HL-60 (cell line): ENCODE results near the gene RPL19.

Source experiments
- GABPA ChIP-seq: IDR thresholded peaks from 2 replicates; pipeline ENCODE4 v1.6.1; 2012; ENCODE audit warnings: low read depth
- POLR2AphosphoS5 ChIP-seq: IDR thresholded peaks from 2 replicates; pipeline ENCODE4 v1.6.1; 2012; ENCODE audit warnings: low read depth
- TF ChIP-seq, protein P1 (sequence below): IDR thresholded peaks from one replicate; pipeline ENCODE4 v1.5.1; 2011; ENCODE audit warnings: low read length, control low read depth, inconsistent platforms; ENCODE audit not compliant: insufficient read depth

DNA sequence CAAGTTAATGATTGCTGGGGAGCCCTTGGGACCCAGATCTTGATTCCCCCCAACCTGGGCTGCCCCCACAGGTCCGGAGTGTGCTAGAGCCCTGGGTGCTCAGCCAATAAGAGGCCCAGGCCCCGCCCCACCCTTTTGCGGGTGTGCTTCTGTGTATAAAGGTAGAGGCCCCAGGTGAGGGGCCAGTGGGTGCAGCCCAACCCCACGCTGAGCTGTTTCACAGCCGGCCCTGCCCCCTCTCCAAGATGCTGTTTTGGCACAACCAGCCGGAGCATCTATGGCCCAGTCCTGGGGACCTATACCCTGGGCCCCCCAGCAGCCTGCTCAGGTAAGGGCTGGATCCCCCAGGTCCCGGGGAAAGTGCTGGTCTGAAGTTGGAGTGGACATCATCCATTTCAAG, 37.5 kb downstream of the RPL19 start:
- TF ChIP-seq, protein P1, sequence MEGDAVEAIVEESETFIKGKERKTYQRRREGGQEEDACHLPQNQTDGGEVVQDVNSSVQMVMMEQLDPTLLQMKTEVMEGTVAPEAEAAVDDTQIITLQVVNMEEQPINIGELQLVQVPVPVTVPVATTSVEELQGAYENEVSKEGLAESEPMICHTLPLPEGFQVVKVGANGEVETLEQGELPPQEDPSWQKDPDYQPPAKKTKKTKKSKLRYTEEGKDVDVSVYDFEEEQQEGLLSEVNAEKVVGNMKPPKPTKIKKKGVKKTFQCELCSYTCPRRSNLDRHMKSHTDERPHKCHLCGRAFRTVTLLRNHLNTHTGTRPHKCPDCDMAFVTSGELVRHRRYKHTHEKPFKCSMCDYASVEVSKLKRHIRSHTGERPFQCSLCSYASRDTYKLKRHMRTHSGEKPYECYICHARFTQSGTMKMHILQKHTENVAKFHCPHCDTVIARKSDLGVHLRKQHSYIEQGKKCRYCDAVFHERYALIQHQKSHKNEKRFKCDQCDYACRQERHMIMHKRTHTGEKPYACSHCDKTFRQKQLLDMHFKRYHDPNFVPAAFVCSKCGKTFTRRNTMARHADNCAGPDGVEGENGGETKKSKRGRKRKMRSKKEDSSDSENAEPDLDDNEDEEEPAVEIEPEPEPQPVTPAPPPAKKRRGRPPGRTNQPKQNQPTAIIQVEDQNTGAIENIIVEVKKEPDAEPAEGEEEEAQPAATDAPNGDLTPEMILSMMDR, result no peak
- TF ChIP-seq POLR2AphosphoS5 (no peak), GABPA (no peak)
